Gastrocnemius medialis (tissue), 4 donors: ENCODE data around the gene CYB561A3.

Experiments
- POLR2A ChIP-seq, 2 donors: fragments of 450-650 bp; IDR thresholded peaks; one replicate each; pipeline ENCODE4 v1.6.1; 2017; ENCODE audit warnings: antibody characterized with exemption in 2 of 2, mild to moderate bottlenecking in 2 of 2, moderate library complexity in 2 of 2
- TF ChIP-seq, protein P1 (sequence below), 5 experiments: fragments of 450-650 bp in 3 of 5; fragments of 200-600 bp in 2 of 5; sonication (generic) in 2 of 5; IDR thresholded peaks in 4 of 5; conservative IDR thresholded peaks in 1 of 5; 1 replicate in 4 of 5; 2 replicates in 1 of 5; pipeline ENCODE4 v1.5.1; 2016 to 2019; ENCODE audit warnings: antibody characterized with exemption in 5 of 5, mild to moderate bottlenecking in 3 of 5, moderate library complexity in 3 of 5

DNA sequence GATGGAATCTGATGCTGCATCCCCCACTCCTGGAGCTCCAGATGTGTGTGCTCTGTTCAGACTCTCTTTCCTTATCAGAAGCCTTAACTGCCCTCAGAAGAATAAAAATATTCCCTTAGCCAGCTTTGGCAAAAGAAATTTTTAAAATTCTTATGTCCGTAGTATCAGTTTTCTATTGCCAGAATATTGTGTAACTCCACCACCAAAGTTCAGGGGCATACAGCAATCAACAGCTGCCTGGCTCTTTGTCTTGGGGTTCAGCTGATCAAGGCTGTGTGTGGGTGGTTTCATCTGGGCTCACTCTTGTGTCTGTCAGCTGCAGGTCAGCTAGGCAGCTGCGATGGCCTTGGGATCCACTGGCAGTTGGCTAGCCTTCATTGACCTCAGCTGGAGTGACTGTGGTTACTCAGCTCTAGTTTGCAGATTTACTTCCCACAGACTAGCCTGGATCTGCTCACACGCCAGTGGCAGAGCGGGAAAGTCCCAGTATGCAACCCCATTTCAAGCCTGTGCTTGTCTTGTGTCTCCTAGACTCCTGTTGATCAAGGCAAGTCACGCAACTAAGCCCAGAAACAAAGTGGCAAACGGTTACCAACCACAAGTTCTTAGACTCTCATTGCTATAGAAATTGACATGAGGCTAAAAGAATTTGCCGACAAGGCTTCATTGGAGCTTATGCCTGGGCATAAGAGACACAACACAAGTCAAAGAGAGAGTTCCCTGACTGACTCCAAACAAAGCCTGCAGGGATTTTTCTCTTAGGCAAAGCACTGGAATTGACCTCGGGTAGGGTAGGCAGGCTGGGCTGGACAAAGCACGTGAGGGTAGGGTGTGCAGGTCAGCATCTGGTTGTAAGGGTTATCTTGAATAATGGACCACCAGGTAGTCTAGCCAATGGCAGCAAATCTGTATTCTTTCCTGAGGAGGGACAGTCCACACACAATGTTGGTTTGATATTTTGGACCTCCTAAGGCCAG, 8.0 kb upstream of the CYB561A3 start:
- TF ChIP-seq, protein P1, sequence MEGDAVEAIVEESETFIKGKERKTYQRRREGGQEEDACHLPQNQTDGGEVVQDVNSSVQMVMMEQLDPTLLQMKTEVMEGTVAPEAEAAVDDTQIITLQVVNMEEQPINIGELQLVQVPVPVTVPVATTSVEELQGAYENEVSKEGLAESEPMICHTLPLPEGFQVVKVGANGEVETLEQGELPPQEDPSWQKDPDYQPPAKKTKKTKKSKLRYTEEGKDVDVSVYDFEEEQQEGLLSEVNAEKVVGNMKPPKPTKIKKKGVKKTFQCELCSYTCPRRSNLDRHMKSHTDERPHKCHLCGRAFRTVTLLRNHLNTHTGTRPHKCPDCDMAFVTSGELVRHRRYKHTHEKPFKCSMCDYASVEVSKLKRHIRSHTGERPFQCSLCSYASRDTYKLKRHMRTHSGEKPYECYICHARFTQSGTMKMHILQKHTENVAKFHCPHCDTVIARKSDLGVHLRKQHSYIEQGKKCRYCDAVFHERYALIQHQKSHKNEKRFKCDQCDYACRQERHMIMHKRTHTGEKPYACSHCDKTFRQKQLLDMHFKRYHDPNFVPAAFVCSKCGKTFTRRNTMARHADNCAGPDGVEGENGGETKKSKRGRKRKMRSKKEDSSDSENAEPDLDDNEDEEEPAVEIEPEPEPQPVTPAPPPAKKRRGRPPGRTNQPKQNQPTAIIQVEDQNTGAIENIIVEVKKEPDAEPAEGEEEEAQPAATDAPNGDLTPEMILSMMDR (IDR thresholded peaks at IDR 0.05 in 4 of 5, conservative IDR thresholded peaks at IDR 0.05 in 1 of 5) = no peak
- TF ChIP-seq POLR2A (IDR thresholded peaks at IDR 0.05) = no peak
